Right renal cortex interstitium (tissue), 3 donors: ENCODE results near the gene EPHX1. TPM values are rescaled to one million over a fixed set of nuclear protein-coding genes. Genes with fewer than 3 reads are reported as not detected.

Experiments
- DNase-seq, 3 donors: peaks; one replicate each; pipeline ENCODE4 v3.0.0-alpha.2; 2013; ENCODE audit warnings: low read depth in 3 of 3, low spot score in 2 of 3
- polyA plus RNA-seq, 3 donors: library from polyadenylated mRNA; unstranded; fragments of 120-200 nt; gene quantifications; one replicate each; pipeline ENCODE4 v1.2.1, GENCODE V29; 2013; ENCODE audit not compliant: insufficient read length in 3 of 3

The EPHX1 gene
- polyA plus RNA-seq, 3 donors, result 53.5 to 59.1 (median 54.6) TPM

DNA sequence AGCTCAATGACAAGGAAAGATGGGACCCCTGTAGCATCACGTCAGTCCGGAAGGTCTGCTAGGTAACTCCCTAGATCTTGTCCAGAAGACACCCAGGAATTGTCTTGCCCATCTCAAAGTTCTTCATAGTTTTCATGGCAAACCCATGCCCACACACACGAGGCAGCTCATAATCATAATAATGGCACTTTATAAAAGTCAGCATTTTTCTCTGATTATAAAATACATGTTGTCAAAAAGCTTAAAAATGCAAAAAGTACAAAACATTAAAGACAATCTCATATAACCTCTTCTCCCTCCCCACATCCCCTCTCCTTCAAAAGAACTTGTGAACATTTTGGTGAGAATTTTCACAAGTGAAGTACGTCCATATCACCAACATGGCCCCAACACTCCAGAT lies 30.8 kb downstream of the EPHX1 start:
- DNase-seq, result no peak

DNA sequence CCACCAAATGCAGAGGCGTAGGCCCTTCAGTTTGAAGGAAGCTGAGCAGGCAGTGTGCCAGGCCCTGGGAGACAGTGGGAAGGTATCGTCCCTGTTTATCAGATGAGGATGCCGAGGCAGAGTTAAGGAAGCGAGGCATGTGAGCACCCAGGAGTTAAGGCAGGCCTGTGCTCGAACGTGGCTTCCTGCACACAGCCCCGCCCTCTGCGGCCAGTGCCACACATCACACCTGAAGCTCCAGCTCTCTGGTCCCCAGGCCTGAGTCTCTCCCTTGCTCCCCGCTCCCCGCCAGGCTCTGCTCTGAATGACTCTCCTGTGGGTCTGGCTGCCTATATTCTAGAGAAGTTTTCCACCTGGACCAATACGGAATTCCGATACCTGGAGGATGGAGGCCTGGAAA lies 32.1 kb downstream of the EPHX1 start:
- no peak for DNase-seq

DNA sequence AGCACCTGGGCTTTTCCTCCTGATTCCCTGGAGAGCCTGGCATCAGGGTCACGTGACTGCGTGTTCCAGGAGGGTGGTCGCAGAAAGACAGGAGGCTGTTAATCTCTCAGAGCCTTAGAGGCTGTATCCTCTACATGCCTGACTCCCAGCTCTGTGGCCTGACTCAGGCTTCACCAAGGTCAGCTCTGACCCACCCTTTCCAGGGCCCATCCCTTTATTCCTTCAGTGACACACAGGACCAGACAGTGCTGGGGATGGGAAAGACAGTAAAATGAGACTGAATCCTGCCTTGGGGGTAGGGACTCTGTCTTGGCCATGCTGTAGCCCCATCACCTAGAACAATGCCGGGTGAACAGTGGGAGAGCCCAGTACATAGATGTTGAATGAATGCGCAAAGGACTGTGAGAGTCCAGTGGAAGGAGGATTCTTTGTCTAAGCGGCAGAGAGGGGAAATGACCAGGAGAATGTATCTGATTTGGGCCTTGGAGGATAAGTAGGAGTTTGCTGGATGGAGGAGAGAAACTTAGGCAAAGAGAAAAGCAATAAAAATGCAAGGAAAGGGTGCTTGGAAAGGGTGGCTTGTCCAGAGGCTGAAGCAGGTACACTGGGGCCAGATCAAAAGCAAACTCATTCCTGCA lies 33.0 kb downstream of the EPHX1 start:
- no peak for DNase-seq

DNA sequence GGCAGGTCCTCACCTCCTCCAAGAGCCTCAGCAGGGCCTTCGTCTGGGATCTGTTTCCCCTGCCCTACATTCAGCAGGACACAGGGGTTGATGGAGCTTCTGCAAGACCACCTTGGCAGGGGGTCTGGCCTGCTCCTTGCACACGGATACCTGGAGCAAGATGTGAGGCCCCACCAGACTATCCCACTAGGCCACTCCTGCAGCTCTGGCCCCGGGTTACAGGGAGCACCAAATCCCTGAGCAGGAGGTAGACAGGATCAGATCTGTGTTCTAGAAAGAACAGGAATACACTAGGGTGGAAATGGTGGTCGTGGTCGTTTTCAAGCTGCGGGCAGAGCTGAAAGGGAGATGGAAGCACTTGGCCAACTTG lies 33.5 kb downstream of the EPHX1 start:
- DNase-seq, result no peak

DNA sequence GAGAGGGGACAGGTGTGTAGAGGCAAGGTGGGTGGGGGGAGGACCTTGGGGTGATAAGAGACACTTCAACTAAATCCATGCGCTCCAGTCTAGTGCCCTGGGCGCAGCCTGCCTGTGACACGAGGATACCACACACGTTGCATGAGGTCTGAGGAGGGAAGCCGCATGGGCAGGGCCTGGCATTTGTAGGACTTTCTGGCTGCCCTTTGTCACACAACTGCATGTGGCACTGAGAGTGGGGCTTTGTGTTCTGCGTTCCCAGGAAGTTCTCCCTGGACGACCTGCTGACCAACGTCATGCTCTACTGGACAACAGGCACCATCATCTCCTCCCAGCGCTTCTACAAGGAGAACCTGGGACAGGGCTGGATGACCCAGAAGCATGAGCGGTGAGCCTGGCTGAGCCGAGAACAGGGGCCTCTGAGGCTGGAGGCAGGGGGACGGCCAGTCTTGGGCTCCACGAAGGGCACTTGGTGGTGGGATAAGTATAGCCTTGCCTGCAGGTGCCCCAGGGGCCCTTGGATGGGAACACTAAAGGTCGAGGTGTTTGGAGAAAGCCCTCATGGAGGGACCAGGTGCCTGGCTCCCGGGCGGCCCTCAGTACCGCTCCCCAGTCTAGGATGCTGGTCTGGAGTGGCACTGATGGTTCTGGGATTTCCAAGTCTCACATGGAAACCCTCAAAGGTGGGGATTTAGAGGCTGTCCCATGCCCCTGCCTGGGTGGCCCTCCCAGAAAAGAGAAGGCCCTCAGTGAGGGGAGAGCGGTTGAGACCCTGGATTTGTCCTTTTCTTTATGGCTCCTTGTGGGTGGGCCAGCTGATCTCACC lies 34.5 kb downstream of the EPHX1 start:
- no peak for DNase-seq

DNA sequence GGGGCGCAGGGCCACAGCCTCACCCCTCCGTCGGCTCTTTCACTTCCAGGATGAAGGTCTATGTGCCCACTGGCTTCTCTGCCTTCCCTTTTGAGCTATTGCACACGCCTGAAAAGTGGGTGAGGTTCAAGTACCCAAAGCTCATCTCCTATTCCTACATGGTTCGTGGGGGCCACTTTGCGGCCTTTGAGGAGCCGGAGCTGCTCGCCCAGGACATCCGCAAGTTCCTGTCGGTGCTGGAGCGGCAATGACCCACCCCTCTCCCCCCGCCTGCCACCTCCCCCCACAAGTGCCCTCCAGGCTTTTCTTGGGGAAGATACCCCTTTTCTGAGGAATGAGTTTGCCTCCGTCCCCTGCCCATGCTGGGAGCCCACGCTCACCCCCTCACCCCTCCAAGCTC lies 35.2 kb downstream of the EPHX1 start:
- DNase-seq, result no peak

DNA sequence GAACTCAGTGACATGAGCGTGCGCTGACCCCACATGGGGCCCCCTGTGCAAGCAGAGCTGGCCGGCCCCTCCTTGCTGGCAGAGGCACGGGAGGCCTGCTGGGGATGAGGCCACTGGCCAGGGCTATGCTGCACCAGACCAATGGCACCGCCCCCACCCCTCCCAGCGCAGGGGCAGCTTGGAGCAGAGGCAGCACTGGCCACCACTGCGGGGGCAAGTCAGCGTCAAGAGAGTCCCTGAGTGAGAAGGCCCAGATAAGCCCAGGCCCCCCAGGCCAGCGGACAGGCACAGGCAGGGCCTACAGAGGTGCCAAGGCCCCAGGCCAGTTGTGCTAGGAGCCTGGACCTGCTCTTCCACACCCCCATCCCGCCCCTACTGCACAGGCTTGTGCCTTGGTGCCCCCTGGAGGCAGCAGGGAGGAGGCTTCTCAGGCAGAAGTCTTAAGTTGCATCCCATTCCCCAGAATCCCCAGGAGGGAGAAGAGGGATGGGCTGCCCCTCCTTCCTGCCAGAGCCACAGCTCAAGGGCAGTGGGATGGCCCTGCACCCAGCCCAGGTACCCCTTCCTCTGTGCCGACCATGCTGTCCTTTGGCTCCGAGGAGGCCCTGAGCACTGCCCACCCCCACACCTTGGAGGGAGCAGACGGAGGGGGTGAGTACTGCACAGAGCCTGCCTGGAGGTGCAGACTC lies 35.8 kb downstream of the EPHX1 start:
- DNase-seq, result no peak

DNA sequence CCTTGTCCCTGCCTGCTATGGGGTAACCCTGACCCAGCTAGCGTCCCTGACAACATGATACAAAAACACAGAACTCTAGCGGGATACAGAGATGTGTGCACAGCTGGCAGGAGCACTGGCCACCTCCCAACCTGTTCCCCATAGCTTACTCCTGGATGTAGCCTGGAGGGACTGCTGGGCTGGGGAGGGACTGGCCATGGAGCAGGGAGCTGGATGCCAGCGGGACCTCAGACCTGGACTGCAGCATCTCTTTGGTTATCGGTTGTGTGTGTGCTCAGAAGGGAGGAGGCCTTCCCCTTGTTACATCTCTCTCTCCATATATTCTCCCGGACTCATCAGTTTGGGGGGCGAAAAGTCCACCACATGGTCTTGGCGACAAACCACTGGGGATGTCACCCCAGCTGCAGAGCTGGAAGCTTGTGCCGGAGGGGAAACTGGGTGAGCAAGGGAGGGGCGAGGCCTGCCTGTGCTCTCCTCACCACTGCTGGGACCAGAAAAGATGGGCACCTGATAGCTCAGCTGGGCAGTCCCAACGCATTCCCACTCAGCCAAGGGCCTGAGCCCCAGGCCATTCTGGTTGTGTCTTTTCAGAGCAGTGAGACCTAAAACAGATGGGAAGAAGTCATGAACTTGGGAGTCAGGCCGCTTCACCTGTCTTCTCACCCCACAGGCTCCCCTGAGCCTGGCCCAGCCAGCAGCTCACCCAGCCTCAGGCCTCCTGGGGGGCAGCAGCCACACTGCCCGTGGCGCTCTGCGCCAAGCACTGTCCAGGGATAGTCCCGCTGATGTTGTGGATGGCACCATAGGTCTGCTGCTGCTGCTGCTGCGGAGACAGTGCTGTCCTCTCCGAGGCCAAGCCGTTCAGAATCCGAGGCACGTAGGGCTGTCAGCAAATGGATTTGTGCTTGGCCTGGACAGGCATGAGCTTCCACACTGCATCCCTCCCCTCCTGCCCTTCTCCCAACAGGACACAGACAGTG lies 36.7 kb downstream of the EPHX1 start:
- DNase-seq, result no peak

DNA sequence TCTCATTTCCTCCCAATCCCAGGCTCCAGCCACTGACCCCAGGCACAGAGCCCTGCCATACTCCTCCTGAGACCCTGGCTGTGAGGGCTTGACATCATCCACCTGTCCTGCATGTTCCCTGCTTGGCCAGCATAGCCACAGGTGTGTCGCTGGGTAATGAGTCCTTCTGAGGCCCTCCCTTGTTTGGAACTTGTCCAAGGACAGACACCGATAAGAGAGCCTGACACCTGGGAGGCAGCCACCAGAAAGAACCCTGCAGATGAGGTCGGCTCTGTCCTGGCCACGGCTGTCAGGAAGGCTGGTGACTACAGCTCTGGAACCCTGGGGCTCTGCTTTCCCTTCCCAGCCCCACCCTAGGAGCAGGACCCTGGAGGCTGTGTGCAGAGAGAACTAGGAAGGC lies 37.7 kb downstream of the EPHX1 start:
- DNase-seq, result no peak

DNA sequence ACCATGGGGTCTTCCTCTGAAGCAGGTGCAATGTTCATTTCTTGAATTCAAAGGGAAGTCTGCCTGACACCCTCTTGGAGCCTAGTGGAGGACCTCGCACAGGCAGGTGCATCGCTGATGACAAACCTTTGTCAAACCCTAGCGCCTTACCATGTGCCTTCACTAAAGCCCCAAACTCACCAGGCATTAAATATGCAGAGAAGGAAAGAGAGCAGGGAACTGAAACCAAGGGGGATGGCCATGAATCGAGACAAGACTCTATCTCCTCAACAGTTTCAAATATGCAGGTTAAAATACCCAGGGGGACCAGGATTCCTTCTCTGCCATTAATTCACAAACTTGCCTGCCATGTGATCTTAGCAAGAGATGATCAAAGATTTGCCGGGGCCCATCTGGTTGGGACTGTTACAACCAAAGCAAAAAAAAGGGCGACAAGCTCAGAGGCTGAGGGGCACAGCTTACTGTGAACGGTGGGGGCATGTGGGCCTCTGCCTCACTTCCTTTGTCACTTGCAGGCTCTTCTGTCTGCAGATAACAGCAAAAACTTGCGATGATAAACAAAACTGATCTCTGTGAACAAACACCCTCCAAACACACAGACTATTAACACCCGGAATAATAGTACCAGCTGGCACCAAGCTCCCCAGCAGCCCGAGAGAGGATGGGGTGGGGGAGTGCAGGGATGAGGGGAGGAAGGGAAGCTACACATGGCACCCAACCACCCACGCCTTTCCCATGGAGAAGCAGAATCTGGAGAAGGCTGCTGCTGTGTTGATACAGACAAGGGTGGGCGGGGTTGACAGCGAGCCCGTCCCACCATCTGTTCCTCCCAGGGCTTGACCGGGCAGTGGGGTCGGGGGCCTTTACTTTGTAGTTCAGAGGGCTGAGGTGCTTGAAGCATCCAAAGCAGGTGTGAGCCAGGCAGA lies 38.4 kb downstream of the EPHX1 start:
- no peak for DNase-seq

DNA sequence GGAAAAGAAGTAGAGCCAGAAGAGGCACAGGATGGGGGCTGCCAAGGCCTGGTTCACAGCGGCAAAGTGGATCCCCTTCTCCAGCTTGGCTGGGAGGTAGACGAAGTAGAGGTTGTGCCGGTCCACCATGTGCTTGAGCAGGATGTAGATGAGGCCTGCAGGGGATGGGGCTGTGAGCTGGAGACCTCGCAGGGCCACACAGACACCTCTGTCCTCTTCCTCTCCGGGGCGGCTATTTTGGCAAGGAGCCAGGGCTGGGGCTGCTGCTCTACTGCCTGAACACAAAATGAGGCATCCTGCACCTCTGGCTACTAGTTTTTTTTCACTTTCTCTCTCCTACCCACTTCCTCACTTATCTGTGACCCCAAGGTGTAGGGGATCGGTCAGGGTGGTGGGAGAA lies 40.0 kb downstream of the EPHX1 start:
- no peak for DNase-seq

DNA sequence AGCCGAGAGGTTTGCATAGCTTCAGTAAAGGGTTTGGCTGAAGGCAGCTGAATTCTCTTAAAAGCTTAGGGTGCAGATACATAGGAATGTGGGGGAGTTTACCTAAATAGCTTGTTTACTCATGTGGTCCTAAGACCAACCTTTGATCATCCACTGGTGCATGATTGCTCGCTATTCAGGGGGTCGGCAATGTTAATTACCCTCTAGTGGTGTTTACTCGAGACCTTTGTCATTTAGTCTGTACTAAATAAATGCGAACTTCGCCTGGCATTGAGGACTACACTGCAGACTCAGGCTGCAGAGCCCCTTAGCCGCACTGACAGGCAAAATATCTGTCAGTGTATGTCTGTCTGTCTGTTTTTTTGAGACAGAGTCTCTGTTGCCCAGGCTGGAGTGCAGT lies 40.4 kb downstream of the EPHX1 start:
- no peak for DNase-seq

DNA sequence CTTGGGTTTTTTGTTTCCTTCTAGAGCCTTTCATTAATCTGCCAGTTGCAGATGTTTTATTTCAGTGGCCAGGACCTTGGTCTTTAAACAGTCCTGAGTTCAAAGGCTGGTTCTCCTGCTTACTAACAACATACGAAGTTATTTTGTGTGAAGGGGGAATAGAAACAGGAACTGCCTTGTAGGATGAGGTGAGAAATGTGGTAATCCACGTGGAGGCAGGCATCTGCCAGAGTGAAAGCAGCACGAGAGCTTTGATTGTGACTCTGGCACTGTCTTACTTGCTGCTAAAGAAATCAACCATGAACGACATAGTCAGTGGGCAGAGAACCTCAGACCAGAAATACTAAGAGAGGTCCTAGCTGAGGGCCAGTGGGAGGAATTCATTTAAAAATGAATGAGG lies 41.9 kb downstream of the EPHX1 start:
- DNase-seq, result no peak

DNA sequence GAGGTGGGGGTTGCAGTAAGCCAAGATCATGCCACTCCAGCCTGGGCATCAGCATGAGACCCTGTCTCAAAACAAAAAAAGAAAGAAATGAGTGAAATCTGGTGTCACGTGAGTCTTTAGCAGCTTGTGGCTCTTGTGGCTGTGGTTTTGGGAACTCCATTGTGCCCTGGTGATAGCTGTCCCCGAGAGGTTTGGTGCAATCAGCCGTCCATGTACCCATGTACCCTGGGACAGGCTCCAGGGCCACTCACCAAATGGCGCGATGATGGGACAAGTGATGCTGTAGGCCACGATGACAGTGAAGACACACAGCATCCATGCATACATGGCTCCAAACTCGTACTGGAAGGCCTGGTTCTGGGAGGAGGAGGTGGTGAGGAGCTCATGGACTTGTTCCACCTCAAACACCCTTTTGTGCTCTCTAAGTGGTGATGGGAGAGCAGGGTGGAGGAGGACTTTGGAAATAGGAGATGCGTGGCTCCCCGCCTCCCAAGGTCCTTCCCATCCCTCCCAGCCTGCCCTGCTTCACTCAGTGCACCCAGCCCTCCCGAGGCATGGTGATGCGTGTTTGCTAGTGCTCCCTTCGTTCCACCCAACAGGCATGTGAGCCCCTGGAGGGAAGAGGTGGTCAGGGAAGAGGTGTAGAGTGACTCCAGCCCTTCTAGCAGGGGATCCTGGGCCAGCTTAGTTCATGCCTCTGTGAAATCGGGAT lies 42.6 kb downstream of the EPHX1 start:
- DNase-seq, result no peak

DNA sequence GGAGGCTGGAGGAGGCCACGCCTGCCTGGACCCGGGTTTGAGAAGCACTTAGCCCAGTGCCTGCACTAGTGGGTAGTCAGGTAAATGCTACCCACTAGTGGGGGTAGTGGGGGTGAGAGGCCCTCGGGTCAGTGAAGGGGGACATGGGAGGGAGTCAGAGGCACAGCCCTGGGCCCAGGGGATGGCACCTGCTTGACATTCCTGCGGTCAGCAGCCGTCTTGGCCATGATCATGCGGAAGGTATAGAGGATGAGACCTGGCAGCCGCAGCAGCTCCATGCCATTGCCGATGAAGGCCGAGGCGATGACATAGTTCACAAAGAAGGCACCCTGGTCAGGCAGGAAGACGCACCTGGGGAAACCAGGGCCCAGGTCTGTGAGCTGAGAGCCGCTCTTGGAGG lies 43.5 kb downstream of the EPHX1 start:
- DNase-seq, result no peak

DNA sequence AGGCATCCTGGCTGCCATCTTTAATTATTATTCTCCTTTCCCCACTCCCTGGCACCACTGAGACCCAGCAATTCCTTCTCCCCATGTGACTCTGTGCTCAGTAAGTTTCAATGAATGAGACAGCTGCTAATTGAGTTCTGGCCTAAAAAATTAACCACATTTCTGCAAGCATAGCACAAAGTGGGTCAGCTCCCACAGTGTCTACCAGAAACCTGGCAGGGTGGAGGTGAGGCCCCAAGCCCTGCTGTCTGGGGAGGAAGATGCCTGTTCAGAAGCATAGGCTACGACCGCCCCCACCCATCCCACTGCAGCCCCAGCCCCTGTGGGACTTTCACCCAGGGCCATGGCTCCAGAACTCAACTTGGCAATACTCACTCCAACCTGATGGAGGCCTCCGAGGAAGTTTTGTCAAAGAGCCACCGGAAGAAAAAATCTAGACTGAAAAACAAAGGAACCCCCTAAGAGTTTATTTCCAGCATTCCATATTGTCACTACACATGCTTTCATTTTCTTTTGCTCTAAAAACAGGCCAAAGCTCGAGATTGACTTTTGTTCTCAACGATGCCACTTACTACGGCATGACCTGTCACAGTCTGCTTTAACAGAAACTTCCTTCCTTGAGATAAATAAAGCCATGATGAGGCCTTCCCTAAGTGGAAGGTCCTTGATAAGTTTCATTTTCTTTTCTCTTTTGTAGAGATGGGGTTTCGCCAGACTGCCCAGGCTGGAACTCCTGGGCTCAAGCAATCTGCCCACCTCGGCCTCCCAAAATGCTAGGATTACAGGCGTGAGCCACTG lies 45.8 kb downstream of the EPHX1 start:
- no peak for DNase-seq

DNA sequence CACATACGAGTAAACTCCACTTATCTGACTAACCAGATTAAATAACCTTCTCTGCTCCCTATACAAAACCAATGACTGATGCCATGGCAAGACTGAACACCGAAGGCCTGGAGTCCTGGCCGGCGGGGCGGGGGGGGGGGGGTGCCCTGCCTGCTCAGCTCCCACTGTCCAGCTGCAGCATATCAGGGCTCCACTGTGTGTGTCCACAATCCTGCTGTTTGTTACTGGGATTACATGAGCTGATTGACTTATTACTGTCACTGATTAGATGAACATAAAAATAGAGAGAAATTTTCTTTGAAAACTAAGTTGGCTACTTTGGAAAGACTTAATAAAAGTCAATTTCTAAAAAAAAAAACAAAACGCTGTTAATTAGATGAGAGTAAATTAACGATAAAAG lies 47.3 kb downstream of the EPHX1 start:
- DNase-seq, result no peak

DNA sequence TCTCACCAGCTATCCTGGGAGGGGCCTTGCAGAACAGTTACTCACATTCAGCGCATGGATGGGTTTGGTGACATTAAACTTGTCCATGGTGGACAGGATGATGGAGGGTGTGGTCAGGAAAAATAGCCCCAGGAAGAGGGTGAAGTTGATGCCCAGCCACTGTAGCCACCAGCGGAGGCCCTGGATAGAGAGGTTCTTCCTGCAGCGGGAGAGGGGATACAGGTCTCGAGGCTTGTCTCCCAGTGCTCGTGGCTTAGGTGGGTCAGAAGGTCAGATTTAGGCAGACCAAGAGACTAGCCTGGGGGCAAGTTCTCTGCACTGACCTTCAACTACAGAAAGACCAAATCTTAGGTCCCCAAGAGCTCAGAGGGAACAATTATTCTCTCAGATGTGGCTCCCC lies 49.2 kb downstream of the EPHX1 start:
- no peak for DNase-seq
